ENCODE data around the gene PITX3.

DNA sequence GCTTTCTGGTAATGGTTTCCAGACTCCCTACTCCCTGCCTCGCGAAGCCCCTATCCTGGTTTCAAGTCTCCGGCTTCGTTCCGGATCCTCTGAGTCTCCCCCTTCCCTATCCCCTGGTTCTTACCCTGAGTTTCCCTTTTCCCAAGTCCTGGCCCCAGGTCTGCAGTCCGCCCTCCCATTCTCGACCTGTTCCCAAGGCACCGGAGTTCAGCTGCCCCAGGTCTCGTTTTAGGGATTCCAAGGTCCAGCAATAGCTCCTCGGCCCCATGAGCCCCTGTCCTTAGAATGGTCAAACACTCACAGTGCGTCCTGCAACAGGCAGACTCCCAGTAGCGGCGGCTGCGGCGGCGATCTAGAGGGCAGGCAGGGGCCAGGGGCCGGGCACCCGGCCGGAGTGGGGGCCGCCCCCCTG, 274 bp downstream of the PITX3 start:
- TF ChIP-seq, protein P1, sequence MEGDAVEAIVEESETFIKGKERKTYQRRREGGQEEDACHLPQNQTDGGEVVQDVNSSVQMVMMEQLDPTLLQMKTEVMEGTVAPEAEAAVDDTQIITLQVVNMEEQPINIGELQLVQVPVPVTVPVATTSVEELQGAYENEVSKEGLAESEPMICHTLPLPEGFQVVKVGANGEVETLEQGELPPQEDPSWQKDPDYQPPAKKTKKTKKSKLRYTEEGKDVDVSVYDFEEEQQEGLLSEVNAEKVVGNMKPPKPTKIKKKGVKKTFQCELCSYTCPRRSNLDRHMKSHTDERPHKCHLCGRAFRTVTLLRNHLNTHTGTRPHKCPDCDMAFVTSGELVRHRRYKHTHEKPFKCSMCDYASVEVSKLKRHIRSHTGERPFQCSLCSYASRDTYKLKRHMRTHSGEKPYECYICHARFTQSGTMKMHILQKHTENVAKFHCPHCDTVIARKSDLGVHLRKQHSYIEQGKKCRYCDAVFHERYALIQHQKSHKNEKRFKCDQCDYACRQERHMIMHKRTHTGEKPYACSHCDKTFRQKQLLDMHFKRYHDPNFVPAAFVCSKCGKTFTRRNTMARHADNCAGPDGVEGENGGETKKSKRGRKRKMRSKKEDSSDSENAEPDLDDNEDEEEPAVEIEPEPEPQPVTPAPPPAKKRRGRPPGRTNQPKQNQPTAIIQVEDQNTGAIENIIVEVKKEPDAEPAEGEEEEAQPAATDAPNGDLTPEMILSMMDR (IDR thresholded peaks at IDR 0.05) = no peak
- TF ChIP-seq POLR2A (IDR thresholded peaks at IDR 0.05) (no peak), EP300 (IDR thresholded peaks at IDR 0.05) (no peak)

Data from ovary (tissue), 3 donors.